GM12892 (cell line): ENCODE results near the gene ASIC2.

ENCODE experiments used
- POLR2A ChIP-seq: IDR thresholded peaks from 2 replicates; pipeline ENCODE4 v1.6.1; 2011; ENCODE audit warnings: low read depth, low read length, control low read depth
- POLR2AphosphoS5 ChIP-seq: IDR thresholded peaks from 2 replicates; pipeline ENCODE4 v1.6.1; 2011; ENCODE audit warnings: low read depth, low read length, control low read depth
- TAF1 ChIP-seq: IDR thresholded peaks from 2 replicates; pipeline ENCODE4 v1.6.1; 2011; ENCODE audit warnings: low read depth, mild to moderate bottlenecking, control low read depth, low read length, borderline replicate concordance

DNA sequence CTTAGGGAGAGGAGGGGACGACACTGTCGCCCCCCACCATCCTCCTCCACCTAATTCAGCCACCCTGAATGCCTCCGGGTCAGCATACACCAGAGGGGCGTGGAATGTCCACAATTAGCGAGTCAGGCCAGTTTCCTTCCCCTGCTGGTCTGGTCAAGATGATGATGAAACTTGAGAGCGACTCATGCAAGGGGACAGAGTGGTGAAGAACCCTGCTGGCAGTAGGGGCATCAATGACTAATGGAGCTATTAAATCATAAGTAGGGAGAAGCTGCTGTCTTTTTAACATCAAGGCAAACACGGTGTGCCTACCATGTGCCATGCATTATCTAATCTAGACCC is 294.2 kb downstream of the ASIC2 start:
- no peak for TF ChIP-seq POLR2A
- TF ChIP-seq POLR2AphosphoS5, result no peak
- TF ChIP-seq TAF1, result no peak
